Left lobe of liver (tissue), 2 donors: ENCODE results near the gene PER2. TPM values are rescaled to one million over a fixed set of nuclear protein-coding genes. Genes with fewer than 3 reads are reported as not detected.

Source experiments
- ATAC-seq: fragments of 200-7000 bp; cut with Tn5 transposase; one replicate; pipeline ENCODE4 v1.9.1; 2020; ENCODE audit warnings: mild to moderate bottlenecking, moderate library complexity
- DNase-seq: peaks from one replicate; pipeline ENCODE4 v3.0.0-alpha.2; 2020; ENCODE audit warnings: low spot score
- total RNA-seq: library from RNA; stranded (reverse); gene quantifications from one replicate; pipeline ENCODE4 v1.2.1, GENCODE V29; 2021
- donor health status: DM: no; HTN: no; CAD: no; lungs with moderate emphysema.
- donor health status: DM: no; HTN: yes; CAD: no.

Gene PER2
- total RNA-seq, 1 donor from 2014 or later: 8.0 TPM

DNA sequence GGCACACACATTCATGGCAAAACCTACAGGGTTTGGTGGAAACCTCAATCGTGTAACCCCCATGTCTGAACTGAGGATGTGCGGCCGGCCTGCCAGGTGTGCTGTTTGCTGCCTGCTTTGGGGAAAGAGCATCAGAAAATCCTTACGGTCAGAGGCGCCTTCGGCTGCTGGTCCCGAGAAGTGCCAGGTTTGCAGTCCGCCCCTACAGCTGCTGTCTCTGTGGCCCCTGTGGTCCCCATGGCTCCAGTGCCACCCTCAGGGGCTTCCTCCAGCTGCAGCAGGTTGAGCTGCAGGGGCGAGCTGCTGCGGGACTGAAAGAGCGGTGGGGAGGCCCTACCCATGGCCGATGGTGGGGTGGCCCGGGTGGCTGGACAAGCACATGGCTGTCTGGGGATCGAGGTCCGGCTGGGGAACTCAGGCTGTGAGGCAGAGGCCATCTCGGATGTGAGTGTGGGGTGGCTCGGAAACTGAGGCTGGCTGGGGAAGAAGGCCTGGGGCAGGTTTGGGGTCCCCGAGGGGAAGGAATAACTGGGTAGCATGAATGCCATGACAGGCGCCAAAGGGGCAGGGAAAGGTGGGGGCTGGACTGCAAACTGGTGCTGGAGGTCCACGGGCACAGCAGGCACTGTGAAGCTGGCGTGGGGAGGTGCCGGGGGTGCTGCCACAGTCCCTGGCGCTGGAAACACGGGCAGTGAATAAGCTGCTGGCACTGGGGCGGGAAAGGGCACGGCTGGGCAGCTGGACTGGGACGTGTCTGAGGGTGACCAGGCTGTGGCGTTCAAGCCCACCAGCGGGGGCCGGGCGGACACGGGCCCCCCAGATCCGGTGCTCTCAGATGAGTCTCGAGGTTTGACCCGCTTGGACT, 35.4 kb downstream of the PER2 start:
- ATAC-seq: no peak
- no peak for DNase-seq

DNA sequence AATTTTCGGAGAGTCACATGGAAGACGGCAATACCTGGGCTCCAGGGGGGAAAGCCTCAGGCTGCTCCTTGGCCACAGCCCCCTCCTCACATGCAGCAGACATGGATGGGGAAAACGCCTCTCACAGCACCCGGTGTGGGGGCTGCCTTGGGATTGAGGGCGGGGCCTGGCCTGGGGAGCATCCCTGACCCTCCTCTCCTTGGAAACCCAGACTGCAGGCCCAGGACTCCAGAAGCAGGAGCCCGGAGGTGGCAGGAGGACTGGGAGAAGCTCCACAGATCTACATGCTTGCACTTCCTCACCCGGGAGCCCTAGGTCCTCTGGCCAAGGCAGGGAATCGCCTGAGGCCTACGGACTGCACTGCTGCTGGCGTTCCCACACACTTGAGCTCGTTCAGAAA, 36.4 kb downstream of the PER2 start:
- DNase-seq: no peak
- no peak for ATAC-seq

DNA sequence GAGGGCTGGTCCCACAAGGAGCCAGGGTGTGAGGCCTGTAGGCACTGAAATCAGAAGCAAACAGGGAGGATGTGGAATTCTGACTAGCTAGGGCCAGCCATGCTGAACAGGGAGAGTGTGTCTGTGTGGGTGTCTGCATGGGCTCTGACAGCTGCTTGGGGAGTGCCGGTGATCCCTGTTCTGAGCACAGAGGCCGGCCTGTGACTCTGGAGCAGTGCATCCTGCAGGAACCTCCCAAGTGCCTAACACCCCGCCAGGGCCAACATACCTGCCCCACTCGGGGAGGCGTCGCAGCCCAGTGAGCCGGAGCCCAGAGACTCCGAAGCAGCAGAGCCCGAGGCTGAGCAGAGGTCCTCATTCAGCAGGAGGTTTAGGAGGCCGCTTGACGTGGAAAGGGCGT, 37.1 kb downstream of the PER2 start:
- DNase-seq (no peak), ATAC-seq (no peak)

DNA sequence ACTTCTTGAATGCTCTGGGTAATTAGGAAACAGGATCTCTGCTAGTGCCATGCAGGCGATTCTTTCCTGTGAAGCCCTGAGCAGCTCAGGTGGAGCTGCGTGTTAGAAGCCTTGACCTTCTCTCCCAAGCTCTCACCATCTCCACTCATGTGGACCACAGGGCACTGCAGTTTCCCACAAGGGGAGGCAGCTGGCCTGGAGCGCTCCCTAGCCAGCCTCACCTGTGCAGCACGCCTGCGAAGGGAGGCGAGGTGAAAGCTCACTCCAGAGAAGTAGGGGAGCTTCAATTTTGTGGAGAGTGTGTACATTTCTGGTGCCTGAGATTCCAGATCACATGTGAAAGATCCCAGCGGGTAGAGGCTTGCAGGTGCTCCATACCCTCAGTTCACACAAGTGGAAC, 37.5 kb downstream of the PER2 start:
- no peak for ATAC-seq
- DNase-seq: no peak

DNA sequence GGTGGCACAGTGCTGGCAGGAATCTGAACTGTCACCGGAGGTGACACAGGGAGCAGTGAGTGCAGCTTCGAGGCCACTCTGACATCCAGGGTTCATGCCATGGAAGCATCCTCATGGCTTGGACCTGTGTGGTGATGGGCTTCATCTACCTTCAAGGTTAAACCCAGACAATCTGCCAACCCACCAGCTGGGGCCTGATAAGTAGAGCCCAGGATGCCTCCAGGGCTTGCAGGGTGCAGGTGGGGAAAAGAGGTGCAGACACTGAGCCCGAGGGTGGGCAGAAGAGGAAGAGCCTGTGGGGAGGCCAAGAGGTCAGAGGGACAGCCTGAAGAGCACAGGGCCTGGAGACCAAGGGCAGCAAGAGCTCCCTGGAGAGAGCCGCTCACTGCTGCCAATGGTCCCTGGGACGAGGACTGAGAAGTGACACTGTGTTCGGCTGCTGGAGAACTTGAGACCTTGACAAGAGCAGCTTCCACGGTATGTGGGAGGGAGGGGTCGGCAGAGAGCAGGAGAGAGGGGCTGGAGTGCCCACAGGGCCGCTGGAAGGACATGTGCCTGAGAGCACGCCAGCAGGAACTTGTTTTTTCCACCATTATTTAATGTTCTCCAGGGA, 40.5 kb downstream of the PER2 start:
- DNase-seq (no peak), ATAC-seq (no peak)

DNA sequence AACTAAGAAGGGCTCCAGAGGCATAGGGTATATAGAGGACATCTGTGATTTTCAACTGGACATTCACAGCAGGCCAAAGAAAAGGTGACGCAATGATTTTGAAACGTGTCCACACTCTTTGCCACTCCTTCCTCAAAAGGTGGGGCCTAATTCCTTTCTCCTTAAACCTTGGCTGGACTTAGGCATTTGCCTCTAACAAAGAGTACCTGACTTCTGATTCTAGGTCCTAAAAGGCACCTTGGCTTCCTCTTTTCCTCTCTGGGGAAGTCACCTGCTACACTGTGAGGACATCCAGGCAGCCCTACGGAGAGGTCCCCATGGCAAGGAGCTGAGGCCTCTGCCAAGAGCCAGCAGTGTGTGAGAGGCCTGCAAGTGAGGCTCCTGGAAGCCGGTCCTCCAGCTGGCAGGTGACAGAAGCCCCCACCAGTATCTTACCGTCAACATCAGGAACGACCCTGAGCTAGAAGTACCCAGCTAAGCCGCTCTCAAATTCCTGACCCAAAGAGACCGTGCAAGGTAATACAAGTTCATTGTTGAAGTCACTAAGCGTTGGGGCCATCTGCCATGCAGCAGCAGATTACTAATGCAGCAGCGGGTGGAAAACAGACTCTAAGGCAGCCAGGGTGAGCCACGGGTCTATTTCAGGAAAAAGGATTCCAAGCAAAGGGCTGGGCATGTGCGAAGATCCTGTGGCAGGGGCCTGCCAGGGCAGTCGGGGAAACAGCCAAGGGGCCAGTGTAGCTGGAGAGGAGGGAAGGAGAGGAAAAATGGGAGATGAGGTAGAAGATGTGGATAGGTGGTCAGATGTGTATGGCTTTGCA, 41.2 kb downstream of the PER2 start:
- peak; percentile 61 for ATAC-seq
- no peak for DNase-seq

DNA sequence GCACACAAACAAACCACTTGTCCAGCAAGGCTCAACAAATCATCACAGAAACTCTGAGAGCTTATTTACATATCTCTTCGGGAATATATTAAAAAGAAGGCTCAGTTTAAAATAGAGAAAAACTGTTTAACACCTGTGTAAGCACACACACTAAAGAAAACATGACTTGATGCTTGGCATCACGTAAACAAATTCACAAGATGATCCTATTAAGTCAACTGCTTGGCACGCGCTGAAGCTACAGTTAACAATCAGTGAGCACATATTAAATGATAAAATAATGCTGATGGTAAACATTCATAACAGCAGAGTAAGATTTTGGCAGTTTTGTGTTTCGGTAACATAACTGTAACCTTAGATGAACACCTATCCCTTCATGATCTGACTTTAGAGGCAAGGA, 44.3 kb downstream of the PER2 start:
- no peak for DNase-seq
- ATAC-seq: no peak

DNA sequence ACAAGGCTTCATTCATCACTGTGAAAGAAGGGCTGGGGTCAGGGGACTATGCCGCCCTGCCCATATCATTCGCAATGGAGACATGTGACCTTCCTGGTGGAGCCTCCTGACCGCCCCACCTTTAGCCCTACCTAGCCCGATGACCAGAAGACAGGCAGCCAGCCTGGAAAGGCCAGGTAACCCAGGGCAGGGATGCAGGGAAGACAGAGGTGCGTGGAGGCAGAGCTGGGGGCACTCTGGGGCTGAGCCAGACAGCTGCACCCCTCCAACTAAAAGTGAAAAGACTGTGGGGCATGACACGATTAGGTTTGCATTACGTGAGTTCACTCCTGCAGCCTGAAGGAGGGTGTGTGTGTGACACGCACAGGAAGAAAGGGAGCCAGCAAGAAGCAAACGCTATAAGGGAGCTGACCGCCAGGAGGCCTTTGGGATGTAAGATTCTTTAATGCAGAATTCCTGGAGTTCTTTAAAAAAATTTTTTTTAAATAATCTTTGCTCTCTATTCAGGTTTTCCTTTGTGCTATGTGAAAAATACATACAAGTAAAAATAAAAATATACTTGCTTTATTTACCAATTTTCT, 44.8 kb downstream of the PER2 start:
- DNase-seq: no peak
- no peak for ATAC-seq

DNA sequence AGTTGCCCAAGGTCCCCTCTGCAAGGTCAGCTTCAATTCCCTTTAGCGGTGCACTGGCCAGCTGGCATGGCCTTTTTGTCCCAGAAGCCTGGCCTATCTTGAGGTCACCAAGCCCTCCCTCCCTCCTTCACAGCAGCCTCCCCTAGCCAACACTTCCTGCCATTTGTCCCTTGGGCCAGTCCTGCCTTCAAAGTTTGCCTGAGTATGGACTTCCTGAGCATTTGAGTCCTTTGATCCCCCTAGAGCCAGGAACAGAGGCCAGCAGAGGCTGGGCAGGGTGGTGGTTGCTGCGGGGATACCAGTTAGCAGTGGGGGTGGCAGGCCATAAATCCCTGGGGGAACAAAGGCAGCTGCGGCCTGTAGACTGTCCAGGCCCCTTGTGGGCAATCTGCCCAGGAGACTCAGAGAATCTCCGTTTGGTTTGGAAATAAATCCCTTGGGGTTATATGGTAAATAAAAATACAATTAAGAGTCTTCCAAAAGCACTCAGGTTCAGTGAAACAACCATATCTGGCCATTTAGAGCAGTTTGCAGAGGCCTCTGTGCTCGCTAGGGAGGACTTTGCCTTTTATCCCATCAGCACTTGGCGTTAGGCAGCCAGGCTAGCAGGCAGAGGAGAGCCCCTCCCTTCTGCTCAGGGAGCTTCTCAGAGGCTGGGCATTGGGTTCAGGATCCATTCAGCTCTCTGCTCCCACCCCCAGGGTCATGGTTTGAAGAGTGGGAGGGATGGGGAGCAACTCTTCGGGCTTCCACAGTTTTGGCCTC, 45.5 kb downstream of the PER2 start:
- peak; percentile 27 for ATAC-seq
- peak; percentile 44 for DNase-seq

DNA sequence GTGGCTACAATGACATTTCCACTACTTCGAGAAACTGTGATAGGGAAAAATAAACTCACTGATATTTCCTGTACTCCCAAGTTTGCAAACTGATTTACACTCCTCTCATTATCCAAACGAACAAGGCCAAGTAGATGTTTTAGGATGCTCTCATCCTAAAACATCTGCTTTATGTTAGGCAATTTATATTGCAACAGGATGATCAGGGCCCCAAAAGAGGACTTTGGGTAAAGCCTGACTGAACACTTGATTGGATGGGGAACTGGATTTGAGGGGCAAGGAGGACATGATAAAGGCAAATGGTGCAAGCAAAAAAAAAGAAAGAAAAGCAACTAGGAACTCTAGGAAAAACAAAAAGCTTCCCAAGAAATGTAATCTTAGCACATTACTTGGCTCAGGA, 46.4 kb downstream of the PER2 start:
- DNase-seq: no peak
- ATAC-seq: no peak

DNA sequence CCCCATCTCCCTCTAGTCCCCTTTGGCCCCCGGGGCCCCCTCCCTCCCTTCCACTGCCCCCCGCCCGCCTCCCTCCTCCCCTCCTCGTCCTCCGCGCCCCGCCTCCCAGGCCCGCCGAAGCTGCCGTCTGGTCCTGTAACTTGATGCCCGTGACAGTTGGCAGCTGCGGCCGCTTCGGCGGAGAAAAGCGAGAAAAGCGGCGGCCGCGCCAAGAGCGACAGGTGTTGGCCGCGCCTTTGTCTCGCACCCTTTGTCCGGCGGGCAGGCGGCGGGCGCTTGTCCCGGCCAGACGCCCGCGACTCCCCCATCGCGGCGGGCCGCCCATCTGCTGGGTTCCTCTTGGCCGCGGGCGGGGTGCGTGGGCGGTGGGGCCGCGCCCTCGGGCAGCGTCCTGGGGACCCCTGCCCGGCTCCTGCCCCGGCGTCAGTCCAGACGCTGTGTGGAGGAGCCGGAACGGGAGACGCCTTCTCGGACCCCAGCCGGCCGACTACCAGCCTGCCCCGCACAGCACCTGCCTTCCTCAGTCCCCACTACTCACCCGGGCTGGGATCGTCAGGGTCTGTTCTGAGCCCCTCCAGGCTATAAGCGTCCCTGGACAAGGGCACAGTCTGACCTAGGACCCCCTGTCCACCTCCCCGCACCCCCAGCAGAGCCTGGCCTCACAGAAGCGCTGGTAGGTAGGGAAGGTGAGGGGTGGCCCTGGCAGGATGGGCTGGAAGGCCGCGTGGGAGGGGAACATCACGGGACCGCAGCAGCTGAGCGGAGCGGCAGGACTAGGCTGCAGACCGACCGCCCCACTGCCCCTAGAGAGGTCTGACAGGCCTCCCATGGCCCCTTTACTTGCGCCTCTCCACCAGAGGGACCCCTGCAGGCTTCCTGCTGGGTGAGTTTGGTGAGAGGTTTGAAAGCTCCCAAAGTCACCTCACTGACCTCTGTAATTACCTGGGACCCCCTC, 47.4 kb downstream of the PER2 start:
- no peak for DNase-seq
- peak; percentile 10 for ATAC-seq

DNA sequence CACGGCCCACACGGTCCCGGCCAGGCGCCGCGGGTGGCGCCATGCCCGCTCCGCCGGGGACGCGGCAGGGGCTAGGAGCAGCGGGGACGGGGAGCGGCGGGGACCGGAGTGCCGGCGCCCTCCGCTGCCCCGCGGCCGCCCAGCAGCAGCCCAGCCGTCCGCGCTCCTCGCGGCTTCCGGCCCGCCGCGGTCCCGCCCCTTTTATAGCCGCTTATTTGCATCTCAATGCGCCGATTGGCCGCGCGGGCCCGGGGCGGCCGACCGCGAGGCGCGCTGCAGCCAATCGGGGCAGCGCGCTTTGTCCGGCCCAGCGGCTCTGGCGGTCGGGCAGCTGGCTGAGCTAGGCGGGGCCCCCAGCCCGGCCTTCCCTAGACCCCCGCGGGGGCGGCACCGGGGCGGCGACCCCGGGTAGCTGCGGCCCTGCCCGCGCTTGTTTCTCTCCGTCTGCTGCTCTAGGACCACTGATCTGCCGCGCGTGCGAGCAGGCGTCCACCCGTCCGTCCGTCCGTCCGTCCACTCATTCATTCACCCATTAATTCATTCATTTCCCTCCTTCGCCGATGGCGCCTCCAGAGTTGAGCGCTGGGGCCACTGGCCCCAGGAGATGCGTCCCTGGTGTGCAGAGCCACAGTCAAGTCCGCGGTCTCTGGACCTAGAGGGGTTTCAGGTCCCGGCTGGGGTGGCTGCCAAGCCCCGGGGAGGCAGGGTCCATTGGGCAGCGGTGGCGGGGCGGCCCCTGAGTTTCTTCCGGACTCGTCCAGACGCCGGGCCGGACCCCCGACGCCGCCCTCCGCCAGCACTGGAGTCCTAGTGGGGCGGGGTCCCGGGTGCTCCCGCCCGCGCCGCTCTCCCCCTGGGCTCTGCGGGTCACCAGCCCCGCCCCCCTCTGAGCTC, 48.3 kb downstream of the PER2 start, which contains the start of gene HES6:
Gene HES6 (minus strand): TSS at position 176 of the 894 bp plus-strand sequence. CDS start 133 bp downstream, at position 43.
- peak; percentile 90 for DNase-seq
- peak; percentile 93 for ATAC-seq

DNA sequence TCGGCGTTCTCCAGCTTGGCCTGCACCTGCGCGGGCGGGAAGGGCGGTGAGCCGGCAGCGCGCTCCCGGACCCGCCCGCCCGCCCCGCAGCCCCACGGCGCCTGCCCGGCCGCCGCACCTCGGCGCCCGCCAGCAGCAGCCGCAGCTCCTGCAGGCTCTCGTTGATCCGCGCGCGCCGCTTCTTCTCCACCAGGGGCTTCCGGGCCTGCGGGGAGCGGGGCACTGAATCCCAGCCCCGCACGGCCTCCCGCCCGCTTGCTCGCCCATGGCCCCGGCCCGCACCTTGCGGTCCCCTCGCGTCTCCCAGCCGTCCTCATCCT, 48.9 kb downstream of the PER2 start:
- DNase-seq (no peak), ATAC-seq (peak; percentile 7)

DNA sequence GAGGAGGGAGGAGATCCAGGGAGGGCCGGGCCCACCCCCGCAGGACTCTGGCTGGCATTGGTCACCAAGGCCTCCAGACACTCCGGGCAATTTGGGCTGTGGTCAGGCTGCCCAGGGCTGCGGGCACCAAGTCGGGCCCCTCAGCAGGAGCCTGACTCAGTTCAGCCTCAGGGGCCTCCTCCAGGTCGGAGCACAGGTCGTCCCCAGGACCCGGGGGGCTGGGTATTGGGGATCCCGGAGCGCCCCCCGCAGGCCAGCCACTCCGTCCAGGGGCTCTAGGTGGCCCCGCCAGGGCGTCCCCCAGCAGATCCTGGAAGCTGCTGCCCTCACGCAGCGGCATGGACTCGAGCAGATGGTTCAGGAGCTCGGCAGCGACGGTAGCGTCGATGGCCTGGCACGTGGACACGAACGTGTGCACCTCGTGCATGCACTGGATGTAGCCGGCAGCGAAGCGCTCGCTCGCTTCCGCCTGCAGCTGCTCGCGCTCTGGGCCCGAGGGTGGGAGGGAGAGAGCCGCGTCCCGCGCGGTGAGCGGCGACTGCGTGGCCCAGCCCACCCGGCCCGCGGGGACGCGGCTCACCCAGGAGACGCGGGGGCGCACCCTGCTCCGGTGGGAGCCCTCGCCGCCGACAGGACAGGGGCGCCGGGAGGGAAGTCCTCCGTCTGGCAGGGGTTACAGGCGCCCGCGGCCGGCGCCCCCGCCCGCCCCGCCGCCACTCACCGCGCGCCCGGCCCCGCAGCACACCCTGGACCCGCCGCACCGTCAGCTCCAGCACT, 49.5 kb downstream of the PER2 start:
- DNase-seq (no peak), ATAC-seq (no peak)

DNA sequence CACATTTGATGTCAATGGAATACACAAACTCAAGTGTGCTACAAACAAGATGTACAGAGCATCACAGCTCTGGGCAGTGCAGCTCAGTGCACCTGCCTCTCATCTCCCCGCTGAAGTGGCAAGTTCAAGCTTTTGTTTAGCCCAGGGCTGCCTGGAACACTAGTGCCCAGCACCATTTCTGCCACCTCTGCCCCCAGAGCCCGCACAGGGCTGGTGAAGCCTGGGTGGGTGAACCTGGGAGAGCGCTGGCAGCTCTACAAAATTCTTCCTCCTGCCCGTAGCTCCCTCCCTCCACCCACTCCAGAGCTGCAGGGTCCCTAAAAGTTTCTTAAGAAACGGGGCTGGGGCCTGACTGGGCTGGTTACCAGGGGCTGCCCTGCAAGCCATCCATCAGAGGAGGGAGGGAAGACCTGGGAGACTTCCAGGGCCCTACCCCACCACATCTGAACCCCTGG, 50.1 kb downstream of the PER2 start:
- no peak for DNase-seq
- ATAC-seq: no peak

DNA sequence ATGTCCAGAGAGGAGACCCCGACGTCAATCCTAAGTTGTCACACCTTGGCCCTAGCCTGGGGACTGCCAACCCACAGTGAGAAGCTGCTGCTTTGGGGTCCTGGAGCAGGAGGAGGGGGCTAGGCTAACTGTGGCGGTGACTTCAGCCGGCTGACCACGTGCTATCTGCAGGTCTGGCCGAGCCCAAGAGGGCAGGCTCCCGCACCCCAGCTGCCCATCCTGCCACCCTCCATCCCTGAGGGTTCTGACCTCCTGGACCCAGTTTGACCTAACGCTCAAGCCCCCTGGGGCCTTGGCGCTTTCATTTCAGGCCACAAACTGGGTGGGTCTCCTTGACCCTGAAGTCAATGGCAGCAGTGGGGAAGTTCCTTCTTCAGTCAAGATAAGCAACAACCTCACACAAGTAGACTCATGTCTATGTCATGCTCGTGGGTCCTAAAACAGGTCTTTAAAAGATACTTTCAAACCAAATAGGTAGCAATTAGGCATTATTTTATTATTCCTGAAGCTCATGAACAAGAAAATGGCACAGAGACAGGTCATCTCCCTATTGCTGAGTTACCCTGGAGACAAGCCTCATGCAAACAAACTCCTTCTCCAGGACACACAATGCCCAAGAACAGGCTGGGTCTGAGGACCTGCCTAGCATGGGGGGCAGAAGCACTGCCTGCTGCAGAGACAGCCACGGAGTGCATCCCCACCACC, 50.8 kb downstream of the PER2 start:
- no peak for DNase-seq

DNA sequence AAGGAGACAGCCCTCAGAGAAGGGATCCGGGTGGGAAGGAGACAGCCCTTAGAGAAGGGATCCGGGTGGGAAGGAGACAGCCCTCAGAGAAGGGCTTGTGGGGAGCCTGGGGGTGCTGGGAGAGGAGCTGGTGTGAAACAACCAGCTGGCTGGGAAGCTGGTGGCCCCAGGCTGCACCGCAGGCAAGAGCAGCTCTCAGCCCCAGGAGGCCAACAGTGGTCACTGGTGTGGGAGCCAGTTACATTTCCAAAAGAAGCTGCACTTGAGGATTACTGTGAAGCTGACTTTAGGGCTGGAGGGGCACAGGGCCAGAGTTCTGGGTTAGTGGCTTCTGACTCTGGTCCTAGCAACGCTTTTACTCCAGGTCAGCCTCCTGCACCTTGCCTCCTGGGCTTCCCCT, 51.8 kb downstream of the PER2 start:
- DNase-seq (no peak), ATAC-seq (no peak)

More for the DNA sequence above, 50.8 kb downstream of the PER2 start:
- ATAC-seq: no peak
